K562 (cell line): ENCODE results near the gene KLHL18. TPM values are rescaled to one million over a fixed set of nuclear protein-coding genes. Genes with fewer than 3 reads are reported as not detected.
A peak's percentile ranks its signal among the peaks of the same experiment; 100 is the strongest.

Source experiments
- BCOR ChIP-seq: fragments of 450-650 bp; IDR thresholded peaks from 2 replicates; pipeline ENCODE4 v1.6.1; 2016
- BRD9 ChIP-seq: fragments of 450-650 bp; IDR thresholded peaks from 2 replicates; pipeline ENCODE4 v1.6.1; 2018; ENCODE audit warnings: low read depth; ENCODE audit not compliant: partially characterized antibody
- CBX3 ChIP-seq, 2 experiments: IDR thresholded peaks; 1 replicate in 1 of 2; 2 replicates in 1 of 2; pipeline ENCODE4 v1.6.1; 2012; ENCODE audit warnings: inconsistent platforms in 2 of 2, low read length in 2 of 2, borderline replicate concordance in 1 of 2, control low read depth in 1 of 2
- EGR1 ChIP-seq: fragments of 450-650 bp; conservative IDR thresholded peaks from 2 replicates; pipeline ENCODE4 v1.6.1; 2017; ENCODE audit warnings: mild to moderate bottlenecking
- HOXB6 ChIP-seq: fragments of 250-450 bp; sonication (Bioruptor Pico); IDR thresholded peaks from 2 replicates; pipeline ENCODE4 v1.5.1; 2022; ENCODE audit warnings: mild to moderate bottlenecking, borderline replicate concordance
- IRF2 ChIP-seq: sonication (generic); formaldehyde crosslinking; IDR thresholded peaks from 2 replicates; pipeline ENCODE4 v1.8.1; 2022; ENCODE audit warnings: mild to moderate bottlenecking, missing genetic modification reagents
- JUND ChIP-seq, 2 experiments: IDR thresholded peaks; 2 replicates in 1 of 2; 3 replicates in 1 of 2; pipeline ENCODE4 v1.6.1; 2011; ENCODE audit warnings: borderline replicate concordance in 2 of 2, low read depth in 2 of 2, low read length in 2 of 2, improper control_type of control experiment in 1 of 2, missing biosample characterization in 1 of 2, missing genetic modification characterization in 1 of 2, missing genetic modification reagents in 1 of 2
- KAT8 ChIP-seq: fragments of 450-650 bp; IDR thresholded peaks from 2 replicates; pipeline ENCODE4 v1.6.1; 2016; ENCODE audit warnings: low read depth, mild to moderate bottlenecking
- MTF1 ChIP-seq: fragments of 250-450 bp; sonication (Bioruptor Pico); IDR thresholded peaks from 2 replicates; pipeline ENCODE4 v1.9.0; 2021; ENCODE audit warnings: moderate library complexity, mild to moderate bottlenecking, inconsistent platforms, borderline replicate concordance
- PCBP1 ChIP-seq: fragments of 200-400 bp; formaldehyde crosslinking; IDR thresholded peaks from 2 replicates; pipeline ENCODE4 v1.6.1; 2018; ENCODE audit warnings: mild to moderate bottlenecking, low read depth, low read length; ENCODE audit not compliant: poor library complexity, severe bottlenecking
- RAD21 ChIP-seq, 2 experiments: fragments of 250-450 bp in 1 of 2; fragments of 450-650 bp in 1 of 2; sonication (Bioruptor Pico) in 1 of 2; formaldehyde crosslinking in 1 of 2; IDR thresholded peaks in 1 of 2; conservative IDR thresholded peaks in 1 of 2; 2 replicates each; pipeline versions ENCODE4 v1.4.0 to v1.8.0; 2020 to 2022; ENCODE audit warnings: mild to moderate bottlenecking in 2 of 2, moderate library complexity in 1 of 2
- RFX1 ChIP-seq: fragments of 450-650 bp; IDR thresholded peaks from 2 replicates; pipeline ENCODE4 v1.6.1; 2016; ENCODE audit warnings: mild to moderate bottlenecking, moderate library complexity
- SETDB1 ChIP-seq: IDR thresholded peaks from one replicate; pipeline ENCODE4 v1.6.1; 2012; ENCODE audit warnings: low read length, control low read depth, inconsistent platforms
- SIX5 ChIP-seq, 2 experiments: IDR thresholded peaks; 2 replicates each; pipeline ENCODE4 v1.6.1; 2011; ENCODE audit warnings: low read length in 2 of 2, borderline replicate concordance in 1 of 2, low read depth in 1 of 2, mild to moderate bottlenecking in 1 of 2, moderate library complexity in 1 of 2; ENCODE audit not compliant: insufficient read depth in 1 of 2
- SMAD1 ChIP-seq: fragments of 150-350 bp; IDR thresholded peaks from 2 replicates; pipeline ENCODE4 v1.6.1; 2014; ENCODE audit warnings: low read length, low read depth; ENCODE audit not compliant: partially characterized antibody
- ZNF165 ChIP-seq: fragments of 250-450 bp; sonication (Bioruptor Pico); IDR thresholded peaks from 2 replicates; pipeline ENCODE4 v1.4.0; 2020; ENCODE audit warnings: borderline replicate concordance
- polyA plus RNA-seq, 8 experiments: library from polyadenylated mRNA; depleted of rRNA in 4 of 8; stranded (reverse) in 5 of 8; unstranded in 3 of 8; fragments of >200 nt; fragmentation: Nextera tagmentation in 2 of 8; fragmentation: Illumina TruSeq in 1 of 8; extraction: Ambion mirVana in 2 of 8; extraction: Trizol in 1 of 8; gene quantifications; 2 replicates each; pipeline versions ENCODE4 v1.2.1 to v1.2.3, GENCODE V29; 2011 to 2014; ENCODE audit warnings: inconsistent platforms in 1 of 8, missing spikeins in 1 of 8
- total RNA-seq, 7 experiments: library from RNA; depleted of rRNA in 6 of 7; stranded (reverse); fragments of >200 nt in 6 of 7; fragmentation: Illumina TruSeq in 2 of 7; extraction: Trizol in 2 of 7; gene quantifications; 2 replicates each; pipeline versions ENCODE4 v1.2.1 to v1.2.3, GENCODE V29; 2011 to 2021; ENCODE audit warnings: low replicate concordance in 1 of 7
- TF ChIP-seq, protein P1 (sequence below): IDR thresholded peaks from 2 replicates; pipeline ENCODE4 v1.6.1; 2016; ENCODE audit warnings: missing genetic modification characterization, missing compliant biosample characterization
- TF ChIP-seq, protein P2 (sequence below): fragments of 250-450 bp; sonication (Bioruptor Pico); IDR thresholded peaks from 2 replicates; pipeline ENCODE4 v1.9.0; 2021; ENCODE audit warnings: mild to moderate bottlenecking
- TF ChIP-seq, protein P3 (sequence below), 2 experiments: fragments of 450-650 bp; IDR thresholded peaks; 2 replicates each; pipeline ENCODE4 v1.6.1; 2018; ENCODE audit warnings: mild to moderate bottlenecking in 2 of 2, low read depth in 1 of 2; ENCODE audit not compliant: partially characterized antibody in 2 of 2
- TF ChIP-seq, protein P4 (sequence below): fragments of 450-650 bp; conservative IDR thresholded peaks from 2 replicates; pipeline ENCODE4 v1.6.1; 2016; ENCODE audit warnings: missing genetic modification characterization, low read depth, mild to moderate bottlenecking, control low read depth, missing compliant biosample characterization

The KLHL18 gene
- total and polyA plus RNA-seq, 9 of the 15 experiments (the other 6 are each of a cell fraction or from before 2014, with no cell fraction given): 26.7 to 97.5 (median 48.7) TPM

DNA sequence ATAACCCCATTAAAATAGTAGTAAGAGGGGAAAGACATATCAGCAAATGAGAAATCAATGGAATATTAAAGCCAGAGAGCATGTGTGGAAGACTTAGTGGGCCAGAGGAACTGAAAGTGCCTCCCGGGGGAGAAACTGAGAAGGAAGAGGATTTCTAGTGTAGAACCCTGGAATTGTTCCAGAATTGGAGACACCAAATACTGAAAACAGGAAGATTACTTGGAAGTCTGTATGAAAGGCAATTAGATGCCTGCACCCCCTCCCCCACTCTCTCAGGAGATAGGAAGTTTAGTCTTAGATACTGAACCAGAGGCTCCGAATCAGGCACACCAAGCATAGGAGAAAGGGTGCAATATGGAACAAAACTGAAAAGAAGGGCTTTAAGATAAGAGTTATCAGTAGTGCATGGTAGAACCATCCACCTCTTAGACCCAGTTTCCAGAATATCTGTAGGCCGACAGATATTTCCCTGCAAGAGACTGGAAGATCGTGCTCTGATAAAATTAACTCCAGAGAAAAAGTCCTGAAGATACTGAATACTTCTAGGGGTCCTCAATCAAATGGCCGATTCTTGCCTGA is 32.4 kb downstream of the KLHL18 start (continued):
- TF ChIP-seq, protein P1, sequence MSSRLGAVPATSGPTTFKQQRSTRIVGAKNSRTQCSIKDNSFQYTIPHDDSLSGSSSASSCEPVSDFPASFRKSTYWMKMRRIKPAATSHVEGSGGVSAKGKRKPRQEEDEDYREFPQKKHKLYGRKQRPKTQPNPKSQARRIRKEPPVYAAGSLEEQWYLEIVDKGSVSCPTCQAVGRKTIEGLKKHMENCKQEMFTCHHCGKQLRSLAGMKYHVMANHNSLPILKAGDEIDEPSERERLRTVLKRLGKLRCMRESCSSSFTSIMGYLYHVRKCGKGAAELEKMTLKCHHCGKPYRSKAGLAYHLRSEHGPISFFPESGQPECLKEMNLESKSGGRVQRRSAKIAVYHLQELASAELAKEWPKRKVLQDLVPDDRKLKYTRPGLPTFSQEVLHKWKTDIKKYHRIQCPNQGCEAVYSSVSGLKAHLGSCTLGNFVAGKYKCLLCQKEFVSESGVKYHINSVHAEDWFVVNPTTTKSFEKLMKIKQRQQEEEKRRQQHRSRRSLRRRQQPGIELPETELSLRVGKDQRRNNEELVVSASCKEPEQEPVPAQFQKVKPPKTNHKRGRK: no peak
- TF ChIP-seq RAD21 (CRISPR knock-in tag; conservative IDR thresholded peaks at IDR 0.05 in 1 of 2, IDR thresholded peaks at IDR 0.05 in 1 of 2) (peak; percentile 19 to 38; a peak in 3 of 4 replicates), BCOR (peak; percentile 52), EGR1 (no peak), CBX3 (IDR thresholded peaks at IDR 0.05; ENCODE audit: borderline replicate concordance in 1 of 2, low read length in 2 of 2) (peak in 1 of 2 experiments; percentile 63; a peak in 2 of 3 replicates), ZNF165 (CRISPR knock-in tag) (no peak), SMAD1 (peak; percentile 64), RFX1 (0 out of 2 replicates have a peak, but pooled peaks have one; percentile 9), HOXB6 (CRISPR knock-in tag) (no peak), BRD9 (peak; percentile 19), KAT8 (no peak), MTF1 (CRISPR knock-in tag) (no peak), JUND (IDR thresholded peaks at IDR 0.05; ENCODE audit: borderline replicate concordance, low read depth, low read length) (peak; percentile 61), JUND (tag; IDR thresholded peaks at IDR 0.05; ENCODE audit: borderline replicate concordance, low read depth, low read length) (peak; percentile 57; the same call in 1 of the 3 replicates), SIX5 (IDR thresholded peaks at IDR 0.05; ENCODE audit: borderline replicate concordance in 1 of 2, insufficient read depth in 1 of 2, low read depth in 1 of 2, low read length in 2 of 2) (no peak), IRF2 (no peak), PCBP1 (no peak), SETDB1 (no peak)
- TF ChIP-seq, protein P2, sequence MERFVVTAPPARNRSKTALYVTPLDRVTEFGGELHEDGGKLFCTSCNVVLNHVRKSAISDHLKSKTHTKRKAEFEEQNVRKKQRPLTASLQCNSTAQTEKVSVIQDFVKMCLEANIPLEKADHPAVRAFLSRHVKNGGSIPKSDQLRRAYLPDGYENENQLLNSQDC: no peak
- TF ChIP-seq, protein P3, sequence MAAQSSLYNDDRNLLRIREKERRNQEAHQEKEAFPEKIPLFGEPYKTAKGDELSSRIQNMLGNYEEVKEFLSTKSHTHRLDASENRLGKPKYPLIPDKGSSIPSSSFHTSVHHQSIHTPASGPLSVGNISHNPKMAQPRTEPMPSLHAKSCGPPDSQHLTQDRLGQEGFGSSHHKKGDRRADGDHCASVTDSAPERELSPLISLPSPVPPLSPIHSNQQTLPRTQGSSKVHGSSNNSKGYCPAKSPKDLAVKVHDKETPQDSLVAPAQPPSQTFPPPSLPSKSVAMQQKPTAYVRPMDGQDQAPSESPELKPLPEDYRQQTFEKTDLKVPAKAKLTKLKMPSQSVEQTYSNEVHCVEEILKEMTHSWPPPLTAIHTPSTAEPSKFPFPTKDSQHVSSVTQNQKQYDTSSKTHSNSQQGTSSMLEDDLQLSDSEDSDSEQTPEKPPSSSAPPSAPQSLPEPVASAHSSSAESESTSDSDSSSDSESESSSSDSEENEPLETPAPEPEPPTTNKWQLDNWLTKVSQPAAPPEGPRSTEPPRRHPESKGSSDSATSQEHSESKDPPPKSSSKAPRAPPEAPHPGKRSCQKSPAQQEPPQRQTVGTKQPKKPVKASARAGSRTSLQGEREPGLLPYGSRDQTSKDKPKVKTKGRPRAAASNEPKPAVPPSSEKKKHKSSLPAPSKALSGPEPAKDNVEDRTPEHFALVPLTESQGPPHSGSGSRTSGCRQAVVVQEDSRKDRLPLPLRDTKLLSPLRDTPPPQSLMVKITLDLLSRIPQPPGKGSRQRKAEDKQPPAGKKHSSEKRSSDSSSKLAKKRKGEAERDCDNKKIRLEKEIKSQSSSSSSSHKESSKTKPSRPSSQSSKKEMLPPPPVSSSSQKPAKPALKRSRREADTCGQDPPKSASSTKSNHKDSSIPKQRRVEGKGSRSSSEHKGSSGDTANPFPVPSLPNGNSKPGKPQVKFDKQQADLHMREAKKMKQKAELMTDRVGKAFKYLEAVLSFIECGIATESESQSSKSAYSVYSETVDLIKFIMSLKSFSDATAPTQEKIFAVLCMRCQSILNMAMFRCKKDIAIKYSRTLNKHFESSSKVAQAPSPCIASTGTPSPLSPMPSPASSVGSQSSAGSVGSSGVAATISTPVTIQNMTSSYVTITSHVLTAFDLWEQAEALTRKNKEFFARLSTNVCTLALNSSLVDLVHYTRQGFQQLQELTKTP (IDR thresholded peaks at IDR 0.05; ENCODE audit: low read depth in 1 of 2, partially characterized antibody in 2 of 2): no peak
- TF ChIP-seq, protein P4, sequence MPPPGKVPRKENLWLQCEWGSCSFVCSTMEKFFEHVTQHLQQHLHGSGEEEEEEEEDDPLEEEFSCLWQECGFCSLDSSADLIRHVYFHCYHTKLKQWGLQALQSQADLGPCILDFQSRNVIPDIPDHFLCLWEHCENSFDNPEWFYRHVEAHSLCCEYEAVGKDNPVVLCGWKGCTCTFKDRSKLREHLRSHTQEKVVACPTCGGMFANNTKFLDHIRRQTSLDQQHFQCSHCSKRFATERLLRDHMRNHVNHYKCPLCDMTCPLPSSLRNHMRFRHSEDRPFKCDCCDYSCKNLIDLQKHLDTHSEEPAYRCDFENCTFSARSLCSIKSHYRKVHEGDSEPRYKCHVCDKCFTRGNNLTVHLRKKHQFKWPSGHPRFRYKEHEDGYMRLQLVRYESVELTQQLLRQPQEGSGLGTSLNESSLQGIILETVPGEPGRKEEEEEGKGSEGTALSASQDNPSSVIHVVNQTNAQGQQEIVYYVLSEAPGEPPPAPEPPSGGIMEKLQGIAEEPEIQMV (tag): 0 out of 2 replicates have a peak, but pooled peaks have one; percentile 5
